HEK293 (cell line): ENCODE measurements around the gene KREMEN2.

Source experiments
- EGR2 ChIP-seq: fragments of 450-650 bp; formaldehyde crosslinking; IDR thresholded peaks from 2 replicates; pipeline ENCODE4 v1.5.1; 2016; ENCODE audit warnings: low read depth, missing biosample characterization, missing genetic modification characterization
- GLIS2 ChIP-seq: fragments of 450-650 bp; formaldehyde crosslinking; IDR thresholded peaks from 2 replicates; pipeline ENCODE4 v1.5.1; 2016; ENCODE audit warnings: missing biosample characterization, missing genetic modification characterization
- HOXC10 ChIP-seq: sonication (generic); formaldehyde crosslinking; IDR thresholded peaks from 2 replicates; pipeline ENCODE4 v1.8.1; 2023; ENCODE audit warnings: mild to moderate bottlenecking, missing genetic modification reagents
- HOXD13 ChIP-seq: sonication (generic); formaldehyde crosslinking; IDR thresholded peaks from 2 replicates; pipeline ENCODE4 v1.8.0; 2022; ENCODE audit warnings: missing genetic modification reagents, borderline replicate concordance
- IKZF3 ChIP-seq: fragments of 450-650 bp; IDR thresholded peaks from 2 replicates; pipeline ENCODE4 v1.5.0; 2018; ENCODE audit warnings: missing biosample characterization, mild to moderate bottlenecking, missing genetic modification characterization, moderate library complexity
- KLF1 ChIP-seq: fragments of 450-650 bp; formaldehyde crosslinking; IDR thresholded peaks from 2 replicates; pipeline ENCODE4 v1.5.1; 2016; ENCODE audit warnings: missing biosample characterization, missing genetic modification characterization
- KLF7 ChIP-seq: fragments of 450-650 bp; formaldehyde crosslinking; IDR thresholded peaks from 2 replicates; pipeline ENCODE4 v1.5.1; 2016; ENCODE audit warnings: missing biosample characterization, missing genetic modification characterization, borderline replicate concordance
- SETDB1 ChIP-seq: IDR thresholded peaks from one replicate; pipeline ENCODE4 v1.6.1; 2017; ENCODE audit warnings: mild to moderate bottlenecking, low read length, moderate library complexity, mixed read lengths; ENCODE audit not compliant: insufficient read length
- YY1 ChIP-seq: fragments of 450-650 bp; formaldehyde crosslinking; IDR thresholded peaks from 2 replicates; pipeline ENCODE4 v1.5.1; 2018; ENCODE audit warnings: missing biosample characterization, missing genetic modification characterization
- YY2 ChIP-seq: fragments of 450-650 bp; formaldehyde crosslinking; IDR thresholded peaks from 2 replicates; pipeline ENCODE4 v1.5.1; 2016; ENCODE audit warnings: missing biosample characterization, missing genetic modification characterization
- ZBTB21 ChIP-seq: fragments of 450-650 bp; formaldehyde crosslinking; IDR thresholded peaks from 2 replicates; pipeline ENCODE4 v1.5.1; 2017; ENCODE audit warnings: missing biosample characterization, missing genetic modification characterization
- ZFP3 ChIP-seq: fragments of 450-650 bp; formaldehyde crosslinking; IDR thresholded peaks from 2 replicates; pipeline ENCODE4 v1.5.1; 2016; ENCODE audit warnings: low read depth, missing biosample characterization, missing genetic modification characterization
- ZNF138 ChIP-seq: fragments of 450-650 bp; formaldehyde crosslinking; IDR thresholded peaks from 2 replicates; pipeline ENCODE4 v1.5.1; 2016; ENCODE audit warnings: missing biosample characterization, missing genetic modification characterization, borderline replicate concordance
- ZNF16 ChIP-seq: fragments of 450-650 bp; formaldehyde crosslinking; IDR thresholded peaks from 2 replicates; pipeline ENCODE4 v1.5.1; 2016; ENCODE audit warnings: low read depth, missing biosample characterization, missing genetic modification characterization
- ZNF274 ChIP-seq, 2 experiments: fragments of 200-500 bp in 1 of 2; fragments of 450-650 bp in 1 of 2; sonication (Bioruptor generic) in 1 of 2; formaldehyde crosslinking in 1 of 2; IDR thresholded peaks; 2 replicates each; pipeline versions ENCODE4 v1.5.1 to v1.6.1; 2014 to 2016; ENCODE audit warnings: borderline replicate concordance in 1 of 2, inconsistent platforms in 1 of 2, low read length in 1 of 2, missing biosample characterization in 1 of 2, missing genetic modification characterization in 1 of 2
- ZNF311 ChIP-seq: fragments of 450-650 bp; formaldehyde crosslinking; IDR thresholded peaks from 2 replicates; pipeline ENCODE4 v1.5.1; 2017; ENCODE audit warnings: missing biosample characterization, missing genetic modification characterization, borderline replicate concordance
- ZNF324 ChIP-seq: fragments of 450-650 bp; formaldehyde crosslinking; IDR thresholded peaks from 2 replicates; pipeline ENCODE4 v1.5.1; 2016; ENCODE audit warnings: missing biosample characterization, missing genetic modification characterization
- ZNF394 ChIP-seq: fragments of 450-650 bp; formaldehyde crosslinking; IDR thresholded peaks from 2 replicates; pipeline ENCODE4 v1.5.1; 2016; ENCODE audit warnings: missing biosample characterization, missing genetic modification characterization, mild to moderate bottlenecking, moderate library complexity, borderline replicate concordance
- ZNF521 ChIP-seq: fragments of 450-650 bp; formaldehyde crosslinking; IDR thresholded peaks from 2 replicates; pipeline ENCODE4 v1.5.1; 2017; ENCODE audit warnings: missing biosample characterization, mild to moderate bottlenecking, missing genetic modification characterization
- ZNF561 ChIP-seq: fragments of 450-650 bp; IDR thresholded peaks from 2 replicates; pipeline ENCODE4 v1.5.1; 2018; ENCODE audit warnings: missing biosample characterization, missing genetic modification characterization, borderline replicate concordance
- ZNF596 ChIP-seq: fragments of 450-650 bp; IDR thresholded peaks from 2 replicates; pipeline ENCODE4 v1.5.0; 2018; ENCODE audit warnings: missing biosample characterization, mild to moderate bottlenecking, missing genetic modification characterization, moderate library complexity
- ZNF610 ChIP-seq: fragments of 450-650 bp; formaldehyde crosslinking; IDR thresholded peaks from 2 replicates; pipeline ENCODE4 v1.5.1; 2016; ENCODE audit warnings: missing biosample characterization, missing genetic modification characterization, borderline replicate concordance
- ZNF621 ChIP-seq: fragments of 450-650 bp; formaldehyde crosslinking; IDR thresholded peaks from 2 replicates; pipeline ENCODE4 v1.5.1; 2017; ENCODE audit warnings: missing biosample characterization, missing genetic modification characterization
- ZNF664 ChIP-seq: fragments of 450-650 bp; formaldehyde crosslinking; IDR thresholded peaks from 2 replicates; pipeline ENCODE4 v1.5.1; 2016; ENCODE audit warnings: missing biosample characterization, missing genetic modification characterization
- ZNF776 ChIP-seq: fragments of 450-650 bp; formaldehyde crosslinking; IDR thresholded peaks from 2 replicates; pipeline ENCODE4 v1.5.0; 2017; ENCODE audit warnings: missing biosample characterization, missing genetic modification characterization, borderline replicate concordance
- ZSCAN30 ChIP-seq: fragments of 450-650 bp; IDR thresholded peaks from 2 replicates; pipeline ENCODE4 v1.5.1; 2018; ENCODE audit warnings: missing biosample characterization, mild to moderate bottlenecking, missing genetic modification characterization, moderate library complexity
- TF ChIP-seq, protein P1 (sequence below): fragments of 450-650 bp; formaldehyde crosslinking; IDR thresholded peaks from 2 replicates; pipeline ENCODE4 v1.5.1; 2017; ENCODE audit warnings: missing biosample characterization, missing genetic modification characterization
- TF ChIP-seq, protein P2 (sequence below): fragments of 450-650 bp; formaldehyde crosslinking; IDR thresholded peaks from 2 replicates; pipeline ENCODE4 v1.5.1; 2016; ENCODE audit warnings: missing biosample characterization, missing genetic modification characterization
- TF ChIP-seq, protein P3 (sequence below): fragments of 450-650 bp; formaldehyde crosslinking; IDR thresholded peaks from 2 replicates; pipeline ENCODE4 v1.5.1; 2017; ENCODE audit warnings: missing biosample characterization, missing genetic modification characterization
- TF ChIP-seq, protein P4 (sequence below): fragments of 450-650 bp; formaldehyde crosslinking; IDR thresholded peaks from 2 replicates; pipeline ENCODE4 v1.5.1; 2016; ENCODE audit warnings: missing biosample characterization, missing genetic modification characterization

Gene KREMEN2

DNA sequence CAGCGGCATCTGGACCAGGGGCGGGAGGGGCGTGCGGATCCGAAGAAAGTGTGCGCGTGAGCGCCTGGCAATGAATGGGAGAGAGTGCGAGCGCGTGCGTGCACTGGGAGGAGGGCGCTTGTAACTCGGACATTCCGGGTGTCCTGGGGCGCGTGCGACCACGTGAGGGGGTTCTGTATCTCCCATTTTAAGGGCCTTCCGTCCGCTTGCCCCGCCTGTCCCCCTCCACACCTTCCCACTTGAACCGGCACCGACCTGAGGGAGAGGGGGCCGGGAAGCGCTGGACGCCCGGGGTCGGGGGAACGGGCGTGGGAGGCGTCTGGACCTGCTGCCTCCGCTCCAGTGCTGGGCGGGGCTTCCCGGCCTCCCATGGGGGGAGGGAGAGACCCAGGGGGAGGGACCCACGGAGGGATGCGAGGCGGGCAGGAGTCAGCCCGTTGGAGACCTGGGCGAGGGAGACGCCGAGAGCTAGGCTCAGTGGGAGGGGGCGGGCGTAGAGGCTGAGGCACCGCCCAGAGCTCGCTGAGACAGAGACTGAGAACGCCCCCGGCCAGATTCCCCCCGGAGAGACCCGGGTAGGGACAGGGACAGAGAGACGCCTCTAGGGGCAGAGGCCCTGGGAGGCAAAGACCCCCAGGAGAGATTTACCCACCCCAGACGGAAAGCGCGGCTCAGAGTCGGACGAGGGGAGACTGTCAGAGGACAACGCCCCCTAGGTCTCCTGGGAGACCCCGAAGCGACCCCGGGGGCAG, at the start of gene KREMEN2 (continued):
- peak; percentile 65 for TF ChIP-seq KLF1
- TF ChIP-seq ZBTB21 (tag by site-specific recombination), result no peak
- TF ChIP-seq ZSCAN30 (tag by site-specific recombination), result peak; percentile 14; the same call in 1 of the 2 replicates
- 0 out of 2 replicates have a peak, but pooled peaks have one; percentile 60 for TF ChIP-seq ZNF610 (tag by site-specific recombination)
- TF ChIP-seq YY2, result no peak
- no peak for TF ChIP-seq ZNF664
- TF ChIP-seq, protein P1, sequence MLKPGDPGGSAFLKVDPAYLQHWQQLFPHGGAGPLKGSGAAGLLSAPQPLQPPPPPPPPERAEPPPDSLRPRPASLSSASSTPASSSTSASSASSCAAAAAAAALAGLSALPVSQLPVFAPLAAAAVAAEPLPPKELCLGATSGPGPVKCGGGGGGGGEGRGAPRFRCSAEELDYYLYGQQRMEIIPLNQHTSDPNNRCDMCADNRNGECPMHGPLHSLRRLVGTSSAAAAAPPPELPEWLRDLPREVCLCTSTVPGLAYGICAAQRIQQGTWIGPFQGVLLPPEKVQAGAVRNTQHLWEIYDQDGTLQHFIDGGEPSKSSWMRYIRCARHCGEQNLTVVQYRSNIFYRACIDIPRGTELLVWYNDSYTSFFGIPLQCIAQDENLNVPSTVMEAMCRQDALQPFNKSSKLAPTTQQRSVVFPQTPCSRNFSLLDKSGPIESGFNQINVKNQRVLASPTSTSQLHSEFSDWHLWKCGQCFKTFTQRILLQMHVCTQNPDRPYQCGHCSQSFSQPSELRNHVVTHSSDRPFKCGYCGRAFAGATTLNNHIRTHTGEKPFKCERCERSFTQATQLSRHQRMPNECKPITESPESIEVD, result no peak
- TF ChIP-seq, protein P2, sequence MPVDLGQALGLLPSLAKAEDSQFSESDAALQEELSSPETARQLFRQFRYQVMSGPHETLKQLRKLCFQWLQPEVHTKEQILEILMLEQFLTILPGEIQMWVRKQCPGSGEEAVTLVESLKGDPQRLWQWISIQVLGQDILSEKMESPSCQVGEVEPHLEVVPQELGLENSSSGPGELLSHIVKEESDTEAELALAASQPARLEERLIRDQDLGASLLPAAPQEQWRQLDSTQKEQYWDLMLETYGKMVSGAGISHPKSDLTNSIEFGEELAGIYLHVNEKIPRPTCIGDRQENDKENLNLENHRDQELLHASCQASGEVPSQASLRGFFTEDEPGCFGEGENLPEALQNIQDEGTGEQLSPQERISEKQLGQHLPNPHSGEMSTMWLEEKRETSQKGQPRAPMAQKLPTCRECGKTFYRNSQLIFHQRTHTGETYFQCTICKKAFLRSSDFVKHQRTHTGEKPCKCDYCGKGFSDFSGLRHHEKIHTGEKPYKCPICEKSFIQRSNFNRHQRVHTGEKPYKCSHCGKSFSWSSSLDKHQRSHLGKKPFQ, result peak; percentile 64; the same call in 1 of the 2 replicates
- TF ChIP-seq ZNF776 (tag by site-specific recombination), result no peak
- TF ChIP-seq, protein P3, sequence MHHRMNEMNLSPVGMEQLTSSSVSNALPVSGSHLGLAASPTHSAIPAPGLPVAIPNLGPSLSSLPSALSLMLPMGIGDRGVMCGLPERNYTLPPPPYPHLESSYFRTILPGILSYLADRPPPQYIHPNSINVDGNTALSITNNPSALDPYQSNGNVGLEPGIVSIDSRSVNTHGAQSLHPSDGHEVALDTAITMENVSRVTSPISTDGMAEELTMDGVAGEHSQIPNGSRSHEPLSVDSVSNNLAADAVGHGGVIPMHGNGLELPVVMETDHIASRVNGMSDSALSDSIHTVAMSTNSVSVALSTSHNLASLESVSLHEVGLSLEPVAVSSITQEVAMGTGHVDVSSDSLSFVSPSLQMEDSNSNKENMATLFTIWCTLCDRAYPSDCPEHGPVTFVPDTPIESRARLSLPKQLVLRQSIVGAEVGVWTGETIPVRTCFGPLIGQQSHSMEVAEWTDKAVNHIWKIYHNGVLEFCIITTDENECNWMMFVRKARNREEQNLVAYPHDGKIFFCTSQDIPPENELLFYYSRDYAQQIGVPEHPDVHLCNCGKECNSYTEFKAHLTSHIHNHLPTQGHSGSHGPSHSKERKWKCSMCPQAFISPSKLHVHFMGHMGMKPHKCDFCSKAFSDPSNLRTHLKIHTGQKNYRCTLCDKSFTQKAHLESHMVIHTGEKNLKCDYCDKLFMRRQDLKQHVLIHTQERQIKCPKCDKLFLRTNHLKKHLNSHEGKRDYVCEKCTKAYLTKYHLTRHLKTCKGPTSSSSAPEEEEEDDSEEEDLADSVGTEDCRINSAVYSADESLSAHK (tag by site-specific recombination), result no peak
- TF ChIP-seq KLF7 (tag by site-specific recombination), result no peak
- no peak for TF ChIP-seq ZNF596 (tag by site-specific recombination)
- peak; percentile 88 for TF ChIP-seq IKZF3 (tag by site-specific recombination)
- no peak for TF ChIP-seq YY1
- 0 out of 2 replicates have a peak, but pooled peaks have one; percentile 30 for TF ChIP-seq ZNF324 (tag by site-specific recombination)
- TF ChIP-seq ZNF521 (tag by site-specific recombination), result no peak
- TF ChIP-seq, protein P4, sequence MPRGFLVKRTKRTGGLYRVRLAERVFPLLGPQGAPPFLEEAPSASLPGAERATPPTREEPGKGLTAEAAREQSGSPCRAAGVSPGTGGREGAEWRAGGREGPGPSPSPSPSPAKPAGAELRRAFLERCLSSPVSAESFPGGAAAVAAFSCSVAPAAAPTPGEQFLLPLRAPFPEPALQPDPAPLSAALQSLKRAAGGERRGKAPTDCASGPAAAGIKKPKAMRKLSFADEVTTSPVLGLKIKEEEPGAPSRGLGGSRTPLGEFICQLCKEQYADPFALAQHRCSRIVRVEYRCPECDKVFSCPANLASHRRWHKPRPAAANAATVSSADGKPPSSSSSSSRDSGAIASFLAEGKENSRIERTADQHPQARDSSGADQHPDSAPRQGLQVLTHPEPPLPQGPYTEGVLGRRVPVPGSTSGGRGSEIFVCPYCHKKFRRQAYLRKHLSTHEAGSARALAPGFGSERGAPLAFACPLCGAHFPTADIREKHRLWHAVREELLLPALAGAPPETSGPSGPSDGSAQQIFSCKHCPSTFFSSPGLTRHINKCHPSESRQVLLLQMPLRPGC, result peak; percentile 72; the same call in 1 of the 2 replicates
- TF ChIP-seq ZFP3 (tag by site-specific recombination), result no peak
- no peak for TF ChIP-seq ZNF16
- TF ChIP-seq SETDB1, result no peak
- no peak for TF ChIP-seq ZNF274 (IDR thresholded peaks at IDR 0.05; ENCODE audit: low read length)
- no peak for TF ChIP-seq ZNF274 (tag by site-specific recombination; IDR thresholded peaks at IDR 0.05; ENCODE audit: borderline replicate concordance)
- no peak for TF ChIP-seq ZNF621
- no peak for TF ChIP-seq ZNF311
- no peak for TF ChIP-seq ZNF138 (tag by site-specific recombination)
- no peak for TF ChIP-seq HOXC10 (CRISPR knock-in tag)
- TF ChIP-seq ZNF561, result 0 out of 2 replicates have a peak, but pooled peaks have one; percentile 82
- no peak; the same call in 1 of the 2 replicates for TF ChIP-seq ZNF394 (tag by site-specific recombination)
- no peak for TF ChIP-seq HOXD13 (CRISPR knock-in tag)
- TF ChIP-seq EGR2 (tag by site-specific recombination), result peak; percentile 87
- peak; percentile 77 for TF ChIP-seq GLIS2 (tag by site-specific recombination)
